GM19467 (cell line): ENCODE results near the gene FBN1.

Experiments used
- ATAC-seq: cut with Tn5 transposase; IDR thresholded peaks from one replicate; pipeline ENCODE4 v1.9.1; 2021; ENCODE audit warnings: mild to moderate bottlenecking, moderate library complexity; ENCODE audit not compliant: unreplicated experiment

The FBN1 gene

DNA sequence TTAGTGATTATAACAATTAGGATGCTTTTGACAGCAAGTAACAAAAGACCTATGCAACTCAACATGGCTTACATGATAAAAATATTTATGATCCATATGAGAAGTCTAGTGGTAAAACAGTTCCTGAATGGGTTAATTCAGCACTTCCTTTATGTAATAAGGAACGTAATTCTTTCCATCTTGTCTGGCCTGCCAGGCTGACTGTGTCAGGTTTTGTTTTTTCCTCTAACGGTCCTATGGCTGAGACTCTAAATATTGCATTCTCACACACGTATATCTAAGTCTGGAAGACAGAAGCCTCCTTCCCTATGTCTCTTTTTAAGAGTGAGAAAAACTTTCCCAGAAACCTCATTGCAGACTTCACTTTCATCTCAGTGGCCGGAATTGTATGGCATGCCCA is 263.6 kb downstream of the FBN1 start:
- ATAC-seq, result no peak

DNA sequence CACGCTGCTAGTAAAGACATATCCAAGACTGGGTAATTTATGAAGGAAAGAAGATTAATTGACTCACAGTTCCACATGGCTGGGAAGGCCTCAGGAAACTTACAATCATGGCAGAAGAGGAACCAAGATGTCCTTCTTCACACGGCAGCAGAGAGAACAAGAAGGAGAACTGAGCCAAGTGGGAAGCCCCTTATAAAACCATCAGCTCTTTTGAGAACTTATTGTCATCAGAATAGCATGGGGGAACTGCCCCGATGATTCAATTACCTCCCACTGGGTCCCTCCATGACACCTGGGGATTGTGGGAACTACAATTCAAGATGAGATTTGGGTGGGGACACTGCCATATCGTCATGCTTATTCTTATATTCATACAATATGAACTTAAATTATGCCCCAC is 265.3 kb downstream of the FBN1 start:
- ATAC-seq, result no peak

DNA sequence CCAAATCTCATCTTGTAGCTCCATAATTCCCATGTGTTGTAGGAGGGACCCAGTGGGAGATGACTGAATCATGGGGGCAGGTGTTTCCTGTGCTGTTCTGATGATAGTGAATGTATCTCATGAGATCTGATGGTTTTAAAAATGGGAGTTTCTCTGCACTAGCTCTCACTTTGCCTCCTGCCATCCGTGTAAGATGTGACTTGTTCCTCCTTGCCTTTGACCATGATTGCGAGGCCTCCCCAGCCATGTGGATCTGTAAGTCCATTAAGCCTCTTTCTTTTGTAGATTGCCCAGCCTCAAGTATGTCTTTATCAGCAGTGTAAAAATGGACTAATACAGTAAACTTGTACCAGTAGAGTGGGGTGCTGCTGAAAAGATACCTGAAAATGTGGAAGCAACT is 269.7 kb downstream of the FBN1 start:
- no peak for ATAC-seq

DNA sequence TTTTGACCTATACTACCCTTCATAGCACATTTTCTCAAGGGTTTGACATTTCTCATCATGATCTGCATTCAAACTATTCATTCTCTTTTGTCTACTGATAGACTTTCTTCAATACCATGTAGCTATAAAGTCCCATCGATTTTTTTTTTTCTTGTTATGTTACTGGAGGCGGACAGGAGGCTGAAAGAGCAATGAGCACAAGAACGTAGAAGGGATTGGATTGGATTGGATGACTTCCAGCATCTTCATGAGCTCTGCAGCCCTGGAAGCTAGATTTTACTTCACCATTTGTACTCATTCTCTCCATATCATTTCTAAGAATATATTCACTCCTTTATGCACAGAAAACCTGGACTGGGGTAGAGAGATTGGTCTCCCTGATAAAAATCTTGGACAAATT is 271.0 kb downstream of the FBN1 start:
- no peak for ATAC-seq

DNA sequence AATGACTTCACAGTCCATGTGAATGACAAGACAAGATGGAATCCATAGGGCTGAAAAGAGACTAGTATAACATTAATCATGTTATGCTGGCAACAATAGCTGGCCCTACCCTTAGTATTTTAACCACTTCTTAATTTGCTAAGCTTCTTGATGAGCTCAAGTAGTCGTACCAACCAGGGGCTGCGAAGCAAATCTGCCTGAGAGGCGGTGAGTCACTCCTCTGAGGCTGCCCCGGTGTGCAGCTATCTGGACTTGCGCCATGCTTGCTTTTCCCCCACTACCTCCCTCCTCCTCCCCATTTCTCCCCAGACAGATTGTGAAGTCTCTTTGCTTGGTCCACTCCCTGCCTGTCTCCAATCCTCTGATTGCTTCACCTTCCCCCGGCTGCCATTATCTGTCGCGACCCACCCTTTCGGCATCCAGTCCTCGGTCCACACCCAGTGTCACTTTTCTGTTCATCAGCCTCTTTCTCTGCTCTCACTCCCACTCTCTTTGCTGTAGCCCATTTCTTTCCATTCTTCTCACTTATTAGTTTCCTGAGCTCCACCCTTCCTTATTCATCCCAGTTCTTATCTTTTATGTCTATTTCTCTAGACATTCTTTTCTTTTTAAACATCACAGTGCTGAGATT is 271.6 kb downstream of the FBN1 start:
- no peak for ATAC-seq

DNA sequence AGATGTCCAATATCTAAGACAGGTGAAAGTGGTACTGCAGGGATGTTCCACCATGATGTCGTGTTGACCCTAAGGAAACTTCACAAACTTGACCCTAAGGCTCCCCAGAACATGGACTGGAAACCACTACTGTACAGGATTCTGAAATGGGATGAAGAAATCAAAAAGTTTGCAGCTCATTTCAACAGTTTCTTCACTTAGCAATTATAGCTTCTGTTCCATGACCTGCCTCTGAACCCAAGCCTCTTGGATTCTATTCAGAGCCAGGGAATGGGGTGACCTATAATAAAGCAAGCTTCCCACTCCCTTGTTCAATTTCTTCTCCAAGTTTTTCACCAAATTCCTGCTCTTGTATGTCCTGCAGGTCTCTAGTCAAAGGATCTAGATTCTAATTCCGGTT is 273.5 kb downstream of the FBN1 start:
- no peak for ATAC-seq

DNA sequence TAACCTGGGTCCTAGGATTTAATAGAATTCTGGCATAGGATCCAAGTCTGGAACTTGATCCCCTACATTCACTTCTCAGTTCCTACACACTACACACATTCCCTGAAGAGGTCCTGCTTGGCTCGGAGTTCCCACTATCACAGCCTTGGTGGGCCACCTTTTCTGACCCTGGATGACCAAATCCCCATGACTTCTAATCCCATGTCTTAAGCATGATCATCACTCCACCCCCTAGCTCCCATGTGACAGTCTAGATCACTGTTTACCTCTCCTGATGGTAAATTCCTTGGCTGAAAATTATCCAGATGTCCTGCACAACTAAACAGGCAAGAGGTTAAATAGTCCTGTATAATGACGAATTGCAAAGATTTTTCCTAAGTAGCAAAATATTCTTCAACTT is 274.0 kb downstream of the FBN1 start:
- ATAC-seq, result no peak

DNA sequence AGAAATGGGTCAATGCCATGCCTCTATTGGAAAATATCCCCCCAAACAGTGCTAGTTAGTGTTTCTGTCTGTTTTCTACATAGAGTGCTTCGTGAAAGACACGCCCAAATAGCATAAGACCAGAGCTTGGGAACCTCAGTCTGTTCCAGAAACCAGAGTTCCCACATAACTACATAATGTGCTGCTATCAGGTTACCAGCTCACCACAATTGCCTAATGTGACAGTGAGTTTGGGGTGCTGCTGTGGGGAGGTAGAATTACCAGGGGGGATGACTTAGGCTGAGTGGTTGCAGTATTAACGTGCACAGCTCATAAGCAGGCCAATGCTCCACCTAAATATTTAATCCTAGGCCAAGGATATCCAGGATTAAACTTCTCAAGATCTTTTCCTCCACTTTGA is 275.0 kb downstream of the FBN1 start:
- ATAC-seq, result no peak

DNA sequence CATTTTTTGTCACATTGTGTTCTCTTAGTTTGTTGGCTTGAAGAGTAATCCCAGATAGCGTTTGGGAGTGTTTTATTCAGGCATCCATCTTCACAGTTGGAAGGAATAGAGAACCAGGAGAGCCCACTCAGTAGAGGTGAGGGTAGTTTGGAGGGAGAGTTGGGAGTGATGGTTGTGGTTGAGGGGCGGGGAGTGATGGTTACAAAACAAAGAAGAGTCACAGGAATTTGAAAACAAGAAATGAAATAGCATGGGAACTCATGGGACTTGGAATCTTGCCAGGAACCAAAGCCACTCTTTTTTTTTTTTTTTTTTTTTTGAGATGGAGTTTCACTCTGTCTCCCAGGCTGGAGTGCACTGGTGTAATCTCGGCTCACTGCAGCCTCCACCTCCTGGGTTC is 278.0 kb downstream of the FBN1 start:
- ATAC-seq, result no peak

DNA sequence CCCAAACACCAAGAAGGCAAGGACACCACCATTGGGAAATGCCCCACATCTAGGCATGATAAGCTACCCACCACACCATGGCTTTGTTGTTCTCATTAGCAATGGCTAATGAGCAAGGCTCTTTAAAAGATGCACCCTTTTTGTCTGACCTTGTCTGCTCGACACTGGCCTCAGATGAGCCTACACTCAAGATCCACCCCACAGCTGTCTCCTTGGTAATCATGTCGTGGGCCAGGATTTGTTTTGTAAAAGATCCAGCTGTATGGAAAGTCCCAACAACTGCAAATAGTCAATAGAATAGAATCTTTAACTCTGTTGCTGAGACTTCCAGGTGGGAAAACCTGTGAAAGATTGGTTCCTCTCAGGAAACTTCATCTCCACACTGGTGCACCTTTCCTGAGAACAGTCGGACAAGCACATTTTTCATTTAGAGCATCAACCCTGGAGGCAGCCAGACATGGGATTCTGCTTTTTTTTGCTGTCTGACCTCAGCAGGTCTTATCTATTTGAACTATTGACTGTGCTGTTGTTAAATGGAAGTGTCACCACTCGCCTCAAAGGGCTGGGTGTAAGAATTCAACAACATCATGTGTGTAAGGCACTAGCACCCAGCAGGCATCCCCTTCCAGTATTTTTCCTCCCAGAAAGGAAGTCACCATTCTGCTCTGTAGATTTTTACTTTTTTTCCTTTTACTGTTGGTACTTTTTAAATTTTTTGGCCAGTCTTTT is 278.8 kb downstream of the FBN1 start:
- no peak for ATAC-seq

DNA sequence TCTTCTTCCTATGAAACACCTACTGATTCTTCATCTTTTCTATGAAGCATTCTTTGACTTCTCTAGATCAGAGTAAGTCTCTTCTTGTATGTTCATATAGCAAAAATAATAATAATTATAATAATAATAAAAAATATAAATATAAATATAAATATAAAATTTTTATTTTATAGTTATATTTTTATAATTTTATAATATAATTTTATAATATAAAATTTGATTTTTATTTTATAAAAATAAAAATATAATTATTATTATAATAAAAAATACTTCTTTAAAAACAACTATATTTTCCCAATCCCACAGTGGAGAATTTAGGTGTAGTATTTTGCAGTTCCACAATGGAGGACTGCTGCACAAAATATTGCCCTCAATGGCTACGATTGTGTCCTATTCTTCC is 279.9 kb downstream of the FBN1 start:
- no peak for ATAC-seq

DNA sequence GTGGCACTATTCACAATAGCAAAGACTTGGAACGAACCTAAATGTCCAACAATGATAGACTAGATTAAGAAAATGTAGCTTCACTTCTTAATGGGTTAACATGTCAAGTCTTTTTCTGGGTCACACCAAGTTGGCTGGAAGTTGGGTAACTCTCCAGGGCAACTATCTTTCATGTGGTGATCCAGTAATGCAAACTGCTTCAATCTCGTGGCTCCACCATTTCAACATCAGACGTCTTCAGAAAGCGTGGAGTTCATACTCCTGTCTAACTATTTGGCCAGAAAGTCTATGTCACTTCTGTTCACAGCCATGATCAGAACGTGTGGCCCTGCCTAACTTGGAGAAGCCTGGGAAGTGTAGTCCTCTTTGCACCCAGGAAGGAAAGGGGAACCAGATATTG is 282.0 kb downstream of the FBN1 start:
- no peak for ATAC-seq

DNA sequence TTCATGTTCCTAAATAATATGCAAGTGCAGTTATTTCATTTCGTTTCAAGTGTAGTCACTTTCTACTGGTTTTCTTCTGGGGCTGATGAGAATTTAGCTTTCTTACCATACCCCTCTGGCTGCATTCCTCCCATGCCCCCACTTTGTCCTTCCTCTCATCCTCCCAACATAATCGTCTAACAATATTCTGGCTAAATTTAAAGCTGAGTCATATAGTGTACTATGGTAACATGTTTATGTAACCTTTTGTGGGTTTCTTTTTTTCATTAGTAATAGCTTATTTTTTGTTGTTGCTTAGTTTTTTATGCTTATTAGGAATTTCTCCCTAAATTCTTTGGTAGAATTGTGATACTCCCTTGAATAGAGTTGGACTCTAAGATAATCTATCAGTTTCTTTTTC is 283.8 kb downstream of the FBN1 start:
- ATAC-seq, result no peak

DNA sequence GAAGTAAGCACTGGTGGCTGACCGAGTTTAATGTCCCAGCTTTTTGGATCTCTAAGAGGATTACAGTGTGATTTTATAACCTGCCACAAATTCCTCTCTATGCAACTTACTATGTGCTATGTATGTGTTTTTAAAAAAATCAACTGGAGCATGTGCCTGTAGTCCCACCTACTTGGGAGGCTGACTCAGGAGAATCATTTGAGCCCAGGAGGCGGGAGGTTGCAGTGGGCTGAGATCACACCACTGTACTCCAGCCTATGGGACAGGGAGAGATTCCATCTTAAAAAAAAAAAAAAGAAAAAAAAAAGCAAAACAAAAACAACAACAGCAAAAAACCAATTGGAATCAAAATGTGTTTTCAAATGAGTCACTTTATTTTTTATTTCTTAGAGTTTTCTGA is 284.7 kb downstream of the FBN1 start:
- no peak for ATAC-seq
